Keratinocyte (primary cell): ENCODE data around the gene SPATS2L. TPM values are rescaled to one million over a fixed set of nuclear protein-coding genes. Genes with fewer than 3 reads are reported as not detected.

ENCODE experiments used
- DNase-seq: peaks from one replicate; pipeline ENCODE4 v3.0.0-alpha.2; 2011; ENCODE audit warnings: low read depth, missing footprints, low spot score
- FAIRE-seq: peaks from 2 replicates; lab custom pipeline; 2011; peaks lifted over from hg19 to GRCh38; lab: Jason Lieb, UNC
- H2AFZ ChIP-seq: 2 replicates; pipeline ENCODE4 v1.6.0; 2012; ENCODE audit warnings: low read length, control low read depth, inconsistent platforms; ENCODE audit not compliant: control insufficient read depth
- H3K27ac ChIP-seq: 2 replicates; pipeline ENCODE4 v1.5.1; 2011; ENCODE audit warnings: low read length; ENCODE audit not compliant: control insufficient read depth, insufficient read depth
- H3K27me3 ChIP-seq: 3 replicates; pipeline ENCODE4 v1.6.0; 2011; ENCODE audit warnings: low read length; ENCODE audit not compliant: control insufficient read depth, insufficient read depth; ENCODE audit errors: extremely low read depth
- H3K36me3 ChIP-seq, 2 experiments: 2 replicates in 1 of 2; 3 replicates in 1 of 2; pipeline ENCODE4 v1.5.1; 2011; ENCODE audit warnings: low read length in 2 of 2, mild to moderate bottlenecking in 1 of 2; ENCODE audit not compliant: control insufficient read depth in 2 of 2, insufficient read depth in 2 of 2; ENCODE audit errors: extremely low read depth in 1 of 2
- H3K4me1 ChIP-seq: 3 replicates; pipeline ENCODE4 v1.5.1; 2011; ENCODE audit warnings: low read length; ENCODE audit not compliant: control insufficient read depth, insufficient read depth; ENCODE audit errors: extremely low read depth
- H3K4me2 ChIP-seq: 3 replicates; pipeline ENCODE4 v1.6.0; 2011; ENCODE audit warnings: low read depth, low read length; ENCODE audit not compliant: control insufficient read depth, insufficient read depth; ENCODE audit errors: extremely low read depth
- H3K4me3 ChIP-seq, 3 experiments: fragments of 200-600 bp in 1 of 3; sonication (generic) in 1 of 3; 2 replicates in 2 of 3; 3 replicates in 1 of 3; pipeline ENCODE4 v1.5.1; 2011 to 2016; ENCODE audit warnings: low read length in 3 of 3, mild to moderate bottlenecking in 3 of 3, control low read depth in 2 of 3, inconsistent platforms in 1 of 3, low read depth in 1 of 3, mixed read lengths in 1 of 3, mixed run types in 1 of 3, moderate library complexity in 1 of 3; ENCODE audit not compliant: control insufficient read depth in 2 of 3, insufficient read depth in 2 of 3; ENCODE audit errors: extremely low read depth in 1 of 3
- H3K79me2 ChIP-seq: 2 replicates; pipeline ENCODE4 v1.6.0; 2012; ENCODE audit warnings: low read length; ENCODE audit not compliant: control insufficient read depth, insufficient read depth
- H3K9ac ChIP-seq: 3 replicates; pipeline ENCODE4 v1.6.0; 2011; ENCODE audit warnings: low read length; ENCODE audit not compliant: control insufficient read depth, insufficient read depth; ENCODE audit errors: extremely low read depth
- H3K9me1 ChIP-seq: 3 replicates; pipeline ENCODE4 v1.6.0; 2011; ENCODE audit warnings: low read length; ENCODE audit not compliant: control insufficient read depth, insufficient read depth; ENCODE audit errors: extremely low read depth
- H3K9me3 ChIP-seq: 2 replicates; pipeline ENCODE4 v1.5.1; 2012; ENCODE audit warnings: low read depth, low read length; ENCODE audit not compliant: control insufficient read depth
- H4K20me1 ChIP-seq: 3 replicates; pipeline ENCODE4 v1.6.0; 2011; ENCODE audit warnings: low read length; ENCODE audit not compliant: control insufficient read depth, insufficient read depth; ENCODE audit errors: extremely low read depth
- EZH2 ChIP-seq: IDR thresholded peaks from one replicate; pipeline ENCODE4 v1.6.1; 2012; ENCODE audit warnings: inconsistent platforms, mild to moderate bottlenecking, low read length, moderate library complexity
- dilution Hi-C: fragments of 300-500 bp; cut with MboI; formaldehyde crosslinking; loops from one replicate; pipeline ENCODE4 v1.7.0; 2020; ENCODE audit warnings: low sequenced_read_pairs; ENCODE audit not compliant: extremely low pct_ligation_motif_present
- polyA plus RNA-seq, 5 experiments: library from polyadenylated mRNA; depleted of rRNA in 3 of 5; stranded (reverse) in 3 of 5; stranded (forward) in 1 of 5; unstranded in 1 of 5; fragments of >200 nt; gene quantifications; 1 replicate in 1 of 5; 2 replicates in 3 of 5; 3 replicates in 1 of 5; pipeline versions ENCODE4 v1.2.1 to v1.2.3, GENCODE V29; 2011 to 2012; ENCODE audit warnings: missing spikeins in 2 of 5, low read depth in 1 of 5, low replicate concordance in 1 of 5
- TF ChIP-seq, protein P1 (sequence below), 3 experiments: IDR thresholded peaks in 1 of 3; conservative IDR thresholded peaks in 1 of 3; optimal IDR thresholded peaks in 1 of 3; 2 replicates in 2 of 3; 3 replicates in 1 of 3; pipeline versions ENCODE3 to v1.5.1; 2011; ENCODE audit warnings: low read length in 3 of 3, mild to moderate bottlenecking in 3 of 3, moderate library complexity in 2 of 3, control low read depth in 1 of 3, inconsistent platforms in 1 of 3; ENCODE audit not compliant: insufficient read depth in 2 of 3; ENCODE audit errors: extremely low read depth in 1 of 3

The SPATS2L gene
- polyA plus RNA-seq, 1 donor (not counting 4 experiments of a cell fraction or from before 2014, with no cell fraction given) = 95.3 TPM

DNA sequence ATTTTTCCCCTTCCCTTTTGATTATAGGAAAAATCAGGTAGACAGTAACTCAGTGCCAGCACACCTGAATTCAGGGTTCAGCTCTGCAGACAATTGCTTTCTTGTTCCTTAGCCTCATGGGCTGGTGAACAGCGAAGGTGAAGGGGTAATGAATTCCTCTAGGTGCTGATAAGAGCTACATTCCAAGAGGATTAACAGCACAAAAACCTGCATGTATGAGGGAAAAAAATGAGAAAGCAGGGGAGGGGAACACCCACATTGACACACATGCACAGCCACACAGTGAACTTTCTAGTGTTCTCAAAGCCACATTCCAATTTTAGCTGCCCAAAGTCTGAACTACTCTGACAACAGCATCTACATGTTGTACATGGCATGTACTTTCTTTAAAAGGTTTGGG, 46.1 kb downstream of the SPATS2L start:
- peak overlapping the region; percentile 47 for H3K9ac ChIP-seq

DNA sequence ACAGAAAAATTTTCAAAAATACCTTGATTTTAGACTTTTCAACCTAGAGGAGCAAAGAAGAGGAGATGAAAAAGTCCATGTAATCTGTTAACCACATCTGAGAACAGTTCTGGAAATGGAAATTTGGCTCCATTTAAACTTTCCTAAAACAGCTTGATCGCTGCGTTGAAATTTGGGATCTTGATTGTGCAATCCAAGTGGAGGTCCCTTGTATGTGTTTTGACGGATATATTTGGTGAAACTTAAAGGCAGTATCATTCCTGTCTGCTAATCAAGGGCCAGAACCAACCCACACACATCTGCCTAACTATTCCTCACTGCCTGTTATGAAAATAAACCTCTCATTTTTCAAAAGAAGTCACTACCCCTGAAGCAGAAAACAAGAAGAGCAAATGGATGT, 46.6 kb downstream of the SPATS2L start:
- H3K36me3 ChIP-seq = peaks cover 0 to 2% of the 10 kb centered on the region in 2 experiments
- H4K20me1 ChIP-seq = no peaks in the 10 kb centered on the region
- peak overlapping the region; percentile 66 for H3K4me2 ChIP-seq
- peak; percentile 56 for FAIRE-seq
- no peaks in the 10 kb centered on the region for H3K27me3 ChIP-seq
- no peak for TF ChIP-seq EZH2
- TF ChIP-seq, protein P1, sequence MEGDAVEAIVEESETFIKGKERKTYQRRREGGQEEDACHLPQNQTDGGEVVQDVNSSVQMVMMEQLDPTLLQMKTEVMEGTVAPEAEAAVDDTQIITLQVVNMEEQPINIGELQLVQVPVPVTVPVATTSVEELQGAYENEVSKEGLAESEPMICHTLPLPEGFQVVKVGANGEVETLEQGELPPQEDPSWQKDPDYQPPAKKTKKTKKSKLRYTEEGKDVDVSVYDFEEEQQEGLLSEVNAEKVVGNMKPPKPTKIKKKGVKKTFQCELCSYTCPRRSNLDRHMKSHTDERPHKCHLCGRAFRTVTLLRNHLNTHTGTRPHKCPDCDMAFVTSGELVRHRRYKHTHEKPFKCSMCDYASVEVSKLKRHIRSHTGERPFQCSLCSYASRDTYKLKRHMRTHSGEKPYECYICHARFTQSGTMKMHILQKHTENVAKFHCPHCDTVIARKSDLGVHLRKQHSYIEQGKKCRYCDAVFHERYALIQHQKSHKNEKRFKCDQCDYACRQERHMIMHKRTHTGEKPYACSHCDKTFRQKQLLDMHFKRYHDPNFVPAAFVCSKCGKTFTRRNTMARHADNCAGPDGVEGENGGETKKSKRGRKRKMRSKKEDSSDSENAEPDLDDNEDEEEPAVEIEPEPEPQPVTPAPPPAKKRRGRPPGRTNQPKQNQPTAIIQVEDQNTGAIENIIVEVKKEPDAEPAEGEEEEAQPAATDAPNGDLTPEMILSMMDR (optimal IDR thresholded peaks at IDR 0.05 in 1 of 3, IDR thresholded peaks at IDR 0.05 in 1 of 3, conservative IDR thresholded peaks at IDR 0.05 in 1 of 3; ENCODE audit: extremely low read depth in 1 of 3, insufficient read depth in 2 of 3, low read length in 3 of 3) = no peak
- H3K27ac ChIP-seq = peak overlapping the region; percentile 58
- H3K79me2 ChIP-seq = peaks cover 41% of the 10 kb centered on the region
- no peak overlapping the region for H3K4me3 ChIP-seq
- no peak overlapping the region for H3K9ac ChIP-seq
- no peaks in the 10 kb centered on the region for H3K9me1 ChIP-seq
- H3K4me1 ChIP-seq = peaks cover 38% of the 10 kb centered on the region
- dilution Hi-C loops = no loop called here
- DNase-seq = no peak
- no peak overlapping the region for H2AFZ ChIP-seq
- no peaks in the 10 kb centered on the region for H3K9me3 ChIP-seq

More for the DNA sequence above, 46.1 kb downstream of the SPATS2L start:
- no peaks in the 10 kb centered on the region for H4K20me1 ChIP-seq
- H3K9me1 ChIP-seq = no peaks in the 10 kb centered on the region
- H3K9me3 ChIP-seq = no peaks in the 10 kb centered on the region
- peaks cover 0 to 2% of the 10 kb centered on the region in 2 experiments for H3K36me3 ChIP-seq
- no peaks in the 10 kb centered on the region for H3K27me3 ChIP-seq
- peak; percentile 59 for DNase-seq
- peak overlapping the region in 1 of 3 experiments; percentile 37 for H3K4me3 ChIP-seq
- peaks cover 41% of the 10 kb centered on the region for H3K79me2 ChIP-seq
- FAIRE-seq = peak; percentile 83
- no peak overlapping the region for H2AFZ ChIP-seq
- no peak for TF ChIP-seq EZH2
- TF ChIP-seq, protein P1 (optimal IDR thresholded peaks at IDR 0.05 in 1 of 3, IDR thresholded peaks at IDR 0.05 in 1 of 3, conservative IDR thresholded peaks at IDR 0.05 in 1 of 3; ENCODE audit: extremely low read depth in 1 of 3, insufficient read depth in 2 of 3, low read length in 3 of 3) = no peak
- dilution Hi-C loops = no loop called here
- peak overlapping the region; percentile 66 for H3K4me2 ChIP-seq
- peak overlapping the region; percentile 58 for H3K27ac ChIP-seq
- H3K4me1 ChIP-seq = peaks cover 38% of the 10 kb centered on the region
